Bronchial epithelial cell (primary cell): ENCODE results near the gene IFT81. TPM values are rescaled to one million over a fixed set of nuclear protein-coding genes. Genes with fewer than 3 reads are reported as not detected.

Experiments used
- DNase-seq: peaks from one replicate; pipeline ENCODE4 v3.0.0-alpha.2; 2010; ENCODE audit warnings: low read depth
- FAIRE-seq: peaks from 2 replicates; lab custom pipeline; 2011; peaks lifted over from hg19 to GRCh38; lab: Jason Lieb, UNC
- H3K27me3 ChIP-seq: 2 replicates; pipeline ENCODE4 v1.5.1; 2011; ENCODE audit warnings: low read length; ENCODE audit not compliant: control insufficient read depth, insufficient read depth
- H3K36me3 ChIP-seq: 2 replicates; pipeline ENCODE4 v1.5.1; 2011; ENCODE audit warnings: low read length; ENCODE audit not compliant: control insufficient read depth, insufficient read depth
- H3K4me3 ChIP-seq: 2 replicates; pipeline ENCODE4 v1.5.1; 2011; ENCODE audit warnings: mild to moderate bottlenecking, low read depth, low read length, control low read depth
- CTCF ChIP-seq: IDR thresholded peaks from 2 replicates; pipeline ENCODE4 v1.5.1; 2011; ENCODE audit warnings: mild to moderate bottlenecking, moderate library complexity, low read length, control low read depth, inconsistent platforms; ENCODE audit not compliant: insufficient read depth, severe bottlenecking
- total RNA-seq: library from RNA; depleted of rRNA; stranded (reverse); fragments of >200 nt; gene quantifications from 2 replicates; pipeline ENCODE4 v1.2.1, GENCODE V29; 2014

IFT81 gene
- total RNA-seq, 1 donor from 2014 or later, result 5.8 TPM

GRCh38 chr12:110197003-110197402 is 72.8 kb downstream of the IFT81 start:
- DNase-seq (no peak), FAIRE-seq (no peak)
- TF ChIP-seq CTCF, result no peak
- Histone ChIP-seq H3K4me3 (no peak overlapping the region), H3K36me3 (no peaks in the 10 kb centered on the region), H3K27me3 (no peaks in the 10 kb centered on the region)

DNA sequence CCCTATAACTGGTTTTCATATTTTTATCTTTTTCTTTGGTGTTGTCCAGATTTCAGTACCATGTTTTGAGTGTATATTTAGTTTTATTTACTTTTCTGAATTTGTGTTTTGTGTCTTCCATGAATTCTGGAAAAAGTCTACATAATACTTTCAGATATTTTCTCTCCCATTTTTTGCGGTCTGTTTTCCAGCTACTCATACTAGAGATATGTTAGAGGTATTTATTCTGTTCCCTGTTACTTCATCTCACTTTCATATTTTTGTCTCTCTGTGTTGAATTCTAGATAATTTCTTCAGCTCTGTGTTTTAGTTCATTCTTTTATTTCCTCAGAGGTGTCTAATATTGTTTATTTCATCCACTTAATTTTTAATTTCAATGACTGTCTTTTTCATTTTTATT is 74.2 kb downstream of the IFT81 start:
- Histone ChIP-seq H3K27me3 (no peaks in the 10 kb centered on the region), H3K4me3 (no peak overlapping the region), H3K36me3 (no peaks in the 10 kb centered on the region)
- no peak for TF ChIP-seq CTCF
- no peak for FAIRE-seq
- DNase-seq, result no peak

DNA sequence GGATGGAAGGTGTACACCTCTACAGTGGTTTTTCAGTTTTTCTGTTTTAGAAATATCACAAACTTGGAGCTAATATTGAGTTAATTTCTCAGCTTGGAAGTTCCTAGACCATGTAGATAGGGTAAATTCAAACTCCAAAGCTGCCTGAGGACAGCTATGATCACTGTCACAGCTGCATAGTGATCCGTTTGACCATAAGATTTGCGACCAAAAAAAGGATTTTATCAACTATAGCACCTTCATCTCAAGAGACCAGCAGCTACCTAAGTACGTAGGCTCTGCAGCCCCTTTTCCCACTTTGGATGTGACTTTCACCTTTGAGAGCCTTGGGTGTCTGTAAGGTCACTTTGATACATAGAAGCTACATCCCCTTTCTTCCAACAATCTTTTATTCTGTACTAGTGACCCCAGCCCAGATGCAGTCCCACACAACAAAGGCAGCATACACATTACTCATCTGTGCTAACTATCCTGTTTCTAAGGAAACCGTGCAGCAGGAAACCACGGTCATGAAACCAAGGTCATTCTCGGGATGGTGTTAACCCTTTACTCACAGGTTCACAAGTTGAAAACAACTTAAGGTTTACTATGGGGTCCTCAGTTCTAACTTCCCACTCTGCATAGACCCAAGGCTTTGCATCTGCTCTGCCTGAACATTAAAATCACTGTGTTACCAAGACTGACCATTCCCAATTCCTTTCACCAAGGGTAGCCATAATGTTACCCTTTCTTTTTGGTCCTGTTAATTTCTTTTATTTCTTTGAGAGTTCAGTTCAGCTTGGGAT is 75.4 kb downstream of the IFT81 start:
- Histone ChIP-seq H3K4me3 (no peak overlapping the region), H3K36me3 (no peaks in the 10 kb centered on the region), H3K27me3 (no peaks in the 10 kb centered on the region)
- no peak for TF ChIP-seq CTCF
- no peak for FAIRE-seq
- DNase-seq, result peak; percentile 10

DNA sequence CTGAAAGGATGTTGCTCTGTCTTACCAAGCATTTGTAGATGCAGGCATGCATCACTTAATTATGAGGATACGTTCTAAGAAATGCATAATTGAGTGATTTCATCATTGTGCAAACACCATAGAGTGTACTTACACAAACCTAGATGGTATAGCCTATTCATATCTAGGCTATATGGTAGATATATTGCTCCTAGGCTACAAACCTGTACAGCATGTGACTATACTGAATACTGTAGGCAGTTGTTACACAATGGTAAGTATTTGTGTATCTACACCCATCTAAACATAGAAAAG is 75.9 kb downstream of the IFT81 start:
- DNase-seq, result peak; percentile 70
- H3K27me3 ChIP-seq, result no peaks in the 10 kb centered on the region
- TF ChIP-seq CTCF, result no peak
- H3K4me3 ChIP-seq, result no peak overlapping the region
- H3K36me3 ChIP-seq, result peaks cover 1% of the 10 kb centered on the region
- FAIRE-seq, result no peak

DNA sequence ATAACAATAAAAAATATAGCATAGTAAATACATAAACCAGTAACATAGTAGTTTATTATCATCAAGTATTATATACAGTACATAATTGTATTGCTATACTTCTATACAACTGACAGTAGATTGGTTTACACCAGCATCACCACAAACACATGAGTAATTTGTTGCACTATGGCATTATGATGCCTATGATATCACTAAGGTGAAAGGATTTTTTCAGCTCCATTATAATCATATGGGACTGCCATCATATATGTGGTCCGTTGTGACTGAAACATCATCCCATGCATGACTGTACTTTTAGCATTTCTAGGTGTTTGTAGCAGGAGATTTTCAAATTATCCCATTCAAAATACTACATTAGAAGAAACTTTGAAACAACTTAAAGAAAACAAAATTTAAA is 77.8 kb downstream of the IFT81 start:
- DNase-seq, result no peak
- H3K36me3 ChIP-seq, result peaks cover 1% of the 10 kb centered on the region
- no peak overlapping the region for H3K4me3 ChIP-seq
- TF ChIP-seq CTCF, result no peak
- no peaks in the 10 kb centered on the region for H3K27me3 ChIP-seq
- no peak for FAIRE-seq

DNA sequence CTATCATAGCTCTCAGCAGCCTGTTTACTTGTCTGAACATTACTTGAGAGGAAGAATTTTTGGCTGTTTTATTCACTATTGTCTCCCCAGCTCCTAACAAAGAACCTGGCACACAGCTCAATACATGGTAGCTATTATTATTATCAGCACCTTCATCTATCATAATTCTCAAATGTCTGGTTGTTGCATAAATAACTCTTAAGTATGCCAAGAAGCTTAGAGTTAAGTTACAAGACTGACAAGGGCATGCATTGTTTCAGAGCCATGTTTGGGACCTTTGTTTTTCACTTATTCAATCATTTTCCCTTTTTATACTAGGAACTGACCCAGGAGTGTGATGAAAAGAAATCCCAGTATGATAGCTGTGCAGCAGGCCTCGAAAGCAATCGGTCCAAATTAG is 79.4 kb downstream of the IFT81 start:
- H3K4me3 ChIP-seq, result no peak overlapping the region
- no peaks in the 10 kb centered on the region for H3K27me3 ChIP-seq
- DNase-seq (no peak), FAIRE-seq (no peak)
- TF ChIP-seq CTCF, result no peak
- peaks cover 1% of the 10 kb centered on the region for H3K36me3 ChIP-seq
